GM19328 (cell line): ENCODE data around the gene ITSN1.

Experiments
- ATAC-seq: cut with Tn5 transposase; IDR thresholded peaks from one replicate; pipeline ENCODE4 v1.9.1; 2021; ENCODE audit warnings: mild to moderate bottlenecking, moderate library complexity; ENCODE audit not compliant: unreplicated experiment

ITSN1 gene

GRCh38 chr21:33881689-33882440 lies 239.6 kb downstream of the ITSN1 start:
- ATAC-seq, result no peak

GRCh38 chr21:33883118-33883517 lies 240.8 kb downstream of the ITSN1 start:
- no peak for ATAC-seq

- ATAC-seq, result no peak
Measured at GRCh38 chr21:33884376-33885171, 242.3 kb downstream of the ITSN1 start.

- ATAC-seq, result no peak
Measured at GRCh38 chr21:33885172-33885514, 242.8 kb downstream of the ITSN1 start.

- no peak for ATAC-seq
Measured at GRCh38 chr21:33886321-33886720, 244.0 kb downstream of the ITSN1 start.

- no peak for ATAC-seq
Measured at GRCh38 chr21:33890187-33890586, 247.9 kb downstream of the ITSN1 start.

GRCh38 chr21:33892853-33893252 lies 250.6 kb downstream of the ITSN1 start:
- no peak for ATAC-seq

- ATAC-seq, result no peak
Measured at GRCh38 chr21:33893917-33894316, 251.6 kb downstream of the ITSN1 start.

GRCh38 chr21:33894736-33895288 lies 252.5 kb downstream of the ITSN1 start:
- ATAC-seq, result no peak

GRCh38 chr21:33895356-33895755 lies 253.1 kb downstream of the ITSN1 start:
- ATAC-seq, result no peak

GRCh38 chr21:33896691-33897090 lies 254.4 kb downstream of the ITSN1 start:
- no peak for ATAC-seq

- ATAC-seq, result no peak
Measured at GRCh38 chr21:33897098-33897497, 254.8 kb downstream of the ITSN1 start.

GRCh38 chr21:33897739-33898138 lies 255.4 kb downstream of the ITSN1 start:
- ATAC-seq, result no peak

GRCh38 chr21:33898586-33898985 lies 256.3 kb downstream of the ITSN1 start:
- ATAC-seq, result no peak

- no peak for ATAC-seq
Measured at GRCh38 chr21:33899199-33899598, 256.9 kb downstream of the ITSN1 start.

GRCh38 chr21:33901412-33902288 lies 259.3 kb downstream of the ITSN1 start:
- ATAC-seq, result no peak

- no peak for ATAC-seq
Measured at GRCh38 chr21:33902349-33902748, 260.0 kb downstream of the ITSN1 start.

GRCh38 chr21:33904041-33904440 lies 261.7 kb downstream of the ITSN1 start:
- ATAC-seq, result no peak

GRCh38 chr21:33908760-33909159 lies 266.5 kb downstream of the ITSN1 start:
- no peak for ATAC-seq

GRCh38 chr21:33909756-33910155 lies 267.5 kb downstream of the ITSN1 start:
- ATAC-seq, result no peak

GRCh38 chr21:33914188-33914587 lies 271.9 kb downstream of the ITSN1 start:
- ATAC-seq, result no peak
